Upper lobe of right lung (tissue), 1 donor: ENCODE measurements around the gene CDYL2. TPM values are rescaled to one million over a fixed set of nuclear protein-coding genes. Genes with fewer than 3 reads are reported as not detected.

Experiments used
- ATAC-seq: fragments of 200-7000 bp; cut with Tn5 transposase; one replicate; pipeline ENCODE4 v1.9.1; 2020; ENCODE audit warnings: mild to moderate bottlenecking, moderate library complexity
- DNase-seq: peaks from one replicate; pipeline ENCODE4 v3.0.0-alpha.2; 2020
- H3K27ac ChIP-seq: fragments of 200-600 bp; one replicate; pipeline ENCODE4 v1.8.0; 2022
- H3K27me3 ChIP-seq: fragments of 200-600 bp; one replicate; pipeline ENCODE4 v1.8.0; 2022; ENCODE audit warnings: mild to moderate bottlenecking
- H3K36me3 ChIP-seq: fragments of 200-600 bp; one replicate; pipeline ENCODE4 v1.8.0; 2022
- H3K4me1 ChIP-seq: fragments of 200-600 bp; one replicate; pipeline ENCODE4 v1.8.0; 2022
- H3K4me3 ChIP-seq: fragments of 200-600 bp; one replicate; pipeline ENCODE4 v1.8.0; 2022; ENCODE audit warnings: mild to moderate bottlenecking
- H3K9me3 ChIP-seq: fragments of 200-600 bp; one replicate; pipeline ENCODE4 v1.8.0; 2022
- intact Hi-C: fragments of 100-400 bp; cut with DNase I; formaldehyde crosslinking; loops from one replicate; pipeline ENCODE4 v1.11.0; 2022
- total RNA-seq: library from RNA; stranded (reverse); fragmentation: NEBNext Ultra II Directional; extraction: Animal tissue kit (Norgen Biotek cat#: 25700); gene quantifications from one replicate; pipeline ENCODE4 v1.2.1, GENCODE V29; 2021
- TF ChIP-seq, protein P1 (sequence below): fragments of 200-600 bp; IDR thresholded peaks from one replicate; pipeline ENCODE4 v1.8.0; 2022; ENCODE audit warnings: antibody characterized with exemption
- donor health status: DM: no; HTN: yes; CAD: no; lungs with severe emphysema.

Gene CDYL2
- total RNA-seq, 1 donor from 2014 or later: 21.0 TPM

DNA sequence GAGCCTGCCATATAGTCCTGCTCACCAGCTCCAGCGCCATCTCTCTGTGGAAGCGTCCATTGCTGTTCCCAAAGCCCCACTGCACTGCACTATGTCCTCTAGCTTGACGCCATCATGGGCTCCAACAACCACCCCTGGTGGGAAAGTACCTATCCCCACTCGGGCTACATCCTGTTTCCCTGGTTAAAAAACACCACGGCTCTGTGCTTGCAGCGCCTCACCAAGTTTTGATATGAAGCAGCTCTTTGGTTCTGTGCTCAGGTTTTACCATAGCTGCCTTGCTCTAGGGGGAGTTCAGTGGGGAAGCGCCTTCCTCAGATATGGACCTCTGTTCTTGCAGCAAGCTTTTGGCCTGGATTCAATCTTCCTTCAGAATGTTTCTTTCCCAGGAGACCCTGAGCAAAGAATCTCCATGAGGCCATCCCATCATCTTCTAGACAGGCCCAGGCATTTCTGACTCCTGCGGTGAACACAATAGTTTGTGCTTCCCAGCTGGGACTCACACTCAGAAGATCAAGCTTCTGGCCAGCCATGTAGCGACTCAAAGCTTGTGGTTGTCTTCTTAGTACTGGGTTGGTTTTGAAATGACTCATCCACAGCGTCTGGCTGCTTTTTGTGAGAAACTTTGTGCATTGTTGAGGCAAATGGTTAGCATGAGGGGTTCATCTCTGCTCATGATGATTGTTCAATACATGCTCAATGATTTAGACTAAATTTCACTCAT, 224.1 kb downstream of the CDYL2 start:
- H3K4me1 ChIP-seq: no peaks in the 10 kb centered on the region
- no peaks in the 10 kb centered on the region for H3K36me3 ChIP-seq
- H3K4me3 ChIP-seq: no peak overlapping the region
- no peak overlapping the region for H3K27ac ChIP-seq
- no peak for DNase-seq
- intact Hi-C loops: no loop called here
- no peak for ATAC-seq
- TF ChIP-seq, protein P1, sequence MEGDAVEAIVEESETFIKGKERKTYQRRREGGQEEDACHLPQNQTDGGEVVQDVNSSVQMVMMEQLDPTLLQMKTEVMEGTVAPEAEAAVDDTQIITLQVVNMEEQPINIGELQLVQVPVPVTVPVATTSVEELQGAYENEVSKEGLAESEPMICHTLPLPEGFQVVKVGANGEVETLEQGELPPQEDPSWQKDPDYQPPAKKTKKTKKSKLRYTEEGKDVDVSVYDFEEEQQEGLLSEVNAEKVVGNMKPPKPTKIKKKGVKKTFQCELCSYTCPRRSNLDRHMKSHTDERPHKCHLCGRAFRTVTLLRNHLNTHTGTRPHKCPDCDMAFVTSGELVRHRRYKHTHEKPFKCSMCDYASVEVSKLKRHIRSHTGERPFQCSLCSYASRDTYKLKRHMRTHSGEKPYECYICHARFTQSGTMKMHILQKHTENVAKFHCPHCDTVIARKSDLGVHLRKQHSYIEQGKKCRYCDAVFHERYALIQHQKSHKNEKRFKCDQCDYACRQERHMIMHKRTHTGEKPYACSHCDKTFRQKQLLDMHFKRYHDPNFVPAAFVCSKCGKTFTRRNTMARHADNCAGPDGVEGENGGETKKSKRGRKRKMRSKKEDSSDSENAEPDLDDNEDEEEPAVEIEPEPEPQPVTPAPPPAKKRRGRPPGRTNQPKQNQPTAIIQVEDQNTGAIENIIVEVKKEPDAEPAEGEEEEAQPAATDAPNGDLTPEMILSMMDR: no peak
- H3K9me3 ChIP-seq: no peaks in the 10 kb centered on the region
- no peaks in the 10 kb centered on the region for H3K27me3 ChIP-seq

DNA sequence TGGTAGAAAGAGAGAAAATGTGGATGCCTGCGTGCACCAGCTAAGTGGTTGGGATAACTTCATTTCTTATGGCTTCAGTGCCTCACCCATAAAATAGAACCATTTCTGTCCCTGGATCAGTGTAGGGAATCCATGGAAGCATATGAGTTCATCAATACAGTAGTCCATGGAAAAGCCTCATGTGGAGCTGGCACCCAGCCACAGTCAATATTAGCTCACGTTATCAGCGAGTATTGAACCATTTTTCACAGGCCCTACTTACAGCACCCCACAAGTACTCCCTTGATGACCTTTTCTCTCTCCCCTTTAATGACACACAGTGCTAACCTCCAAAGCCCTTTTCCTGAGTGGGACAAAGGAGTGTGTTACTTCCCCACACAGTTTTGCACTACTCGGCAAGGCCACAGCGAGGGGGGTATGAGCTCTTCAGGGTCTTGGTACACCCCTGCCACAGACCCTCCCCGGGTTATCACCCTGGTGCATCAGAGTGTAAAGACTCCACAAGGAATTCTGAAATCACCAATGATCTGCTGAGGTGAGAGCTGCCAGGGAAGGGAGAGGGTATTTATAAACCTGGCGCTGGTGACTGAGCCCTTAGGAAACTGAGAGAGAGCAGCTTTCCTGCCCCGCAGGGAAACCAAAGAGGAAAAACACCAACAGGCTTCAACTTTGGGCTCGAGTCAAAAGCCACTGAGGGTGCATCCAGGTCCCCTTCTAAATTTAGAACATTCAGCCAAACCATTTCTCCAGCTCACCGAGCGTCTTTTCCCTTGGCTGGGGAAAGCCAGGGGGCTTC, 226.7 kb downstream of the CDYL2 start:
- TF ChIP-seq, protein P1: no peak
- no peak for ATAC-seq
- no peak overlapping the region for H3K4me3 ChIP-seq
- no peak for DNase-seq
- no peaks in the 10 kb centered on the region for H3K9me3 ChIP-seq
- intact Hi-C loops: no loop called here
- no peaks in the 10 kb centered on the region for H3K4me1 ChIP-seq
- no peaks in the 10 kb centered on the region for H3K36me3 ChIP-seq
- no peaks in the 10 kb centered on the region for H3K27me3 ChIP-seq
- H3K27ac ChIP-seq: no peak overlapping the region

DNA sequence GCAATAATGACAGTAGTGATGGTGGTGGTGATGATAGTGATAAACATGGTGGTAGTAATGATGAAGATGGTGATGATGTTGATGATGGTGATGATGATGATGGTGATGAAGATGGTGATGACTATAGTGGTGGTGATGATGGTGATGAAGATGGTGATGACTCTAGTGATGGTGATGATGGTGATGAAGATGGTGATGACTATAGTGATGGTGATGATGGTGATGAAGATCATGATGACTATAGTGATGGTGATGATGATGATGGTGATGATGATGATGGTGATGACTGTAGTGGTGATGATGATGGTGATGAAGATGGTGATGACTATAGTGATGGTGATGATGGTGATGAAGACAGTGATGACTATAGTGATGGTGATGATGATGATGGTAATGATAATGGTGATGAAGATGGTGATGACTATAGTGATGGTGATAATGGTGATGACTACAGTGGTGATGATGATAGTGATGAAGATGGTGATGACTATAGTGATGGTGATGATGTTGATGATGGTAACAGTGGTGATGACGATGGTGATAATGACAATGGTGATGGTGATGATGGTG, 228.0 kb downstream of the CDYL2 start:
- Histone ChIP-seq H3K36me3 (no peaks in the 10 kb centered on the region), H3K4me1 (no peaks in the 10 kb centered on the region), H3K27ac (no peak overlapping the region), H3K9me3 (no peaks in the 10 kb centered on the region), H3K4me3 (no peak overlapping the region), H3K27me3 (no peaks in the 10 kb centered on the region)
- no peak for ATAC-seq
- DNase-seq: no peak
- TF ChIP-seq, protein P1: no peak
- intact Hi-C loops: no loop called here

DNA sequence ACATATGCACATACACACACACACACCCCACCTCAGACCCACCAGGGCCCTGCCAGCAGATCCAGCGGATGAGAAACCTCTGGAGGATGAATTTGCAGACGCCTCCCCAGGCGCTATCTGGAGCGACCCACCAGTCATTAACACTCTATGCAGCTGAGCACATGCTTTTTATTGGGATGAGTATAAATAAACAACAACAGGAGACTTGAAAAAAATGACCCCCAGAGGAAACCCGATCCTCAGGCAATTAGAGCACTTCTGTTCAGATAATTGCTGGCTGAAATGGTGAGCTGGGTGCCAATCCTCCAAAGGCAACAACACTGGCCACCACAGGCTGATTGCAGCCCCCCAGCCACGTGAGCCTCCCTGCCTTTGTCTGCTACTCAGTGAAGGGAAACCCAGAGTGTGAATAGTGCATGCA, 230.7 kb downstream of the CDYL2 start:
- Histone ChIP-seq H3K36me3 (no peaks in the 10 kb centered on the region), H3K4me3 (no peak overlapping the region), H3K27me3 (no peaks in the 10 kb centered on the region), H3K4me1 (no peaks in the 10 kb centered on the region), H3K9me3 (no peaks in the 10 kb centered on the region), H3K27ac (no peak overlapping the region)
- TF ChIP-seq, protein P1: no peak
- ATAC-seq: no peak
- no peak for DNase-seq
- intact Hi-C loops: no loop called here

DNA sequence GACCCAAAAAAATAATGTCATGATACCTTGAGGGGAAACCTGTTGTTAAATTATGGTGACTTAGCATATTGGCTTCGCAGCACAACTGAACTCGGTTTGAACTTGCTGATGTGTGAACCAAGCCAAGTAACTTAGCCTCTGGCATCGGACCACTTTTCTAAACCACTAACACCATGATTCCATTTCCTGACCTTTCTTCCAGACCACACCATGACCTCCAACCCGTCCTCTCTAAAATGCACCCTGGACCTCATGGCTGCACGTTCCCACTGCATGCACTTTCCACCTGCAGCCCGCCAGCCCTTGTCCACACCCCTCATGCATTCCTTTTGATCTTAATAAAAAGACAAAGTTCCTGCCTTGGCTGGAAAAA, 234.3 kb downstream of the CDYL2 start:
- Histone ChIP-seq H3K4me1 (no peaks in the 10 kb centered on the region), H3K27me3 (no peaks in the 10 kb centered on the region), H3K27ac (no peak overlapping the region), H3K36me3 (no peaks in the 10 kb centered on the region), H3K4me3 (no peak overlapping the region), H3K9me3 (no peaks in the 10 kb centered on the region)
- ATAC-seq (no peak), DNase-seq (no peak)
- TF ChIP-seq, protein P1: no peak
- intact Hi-C loops: no loop called here
